Measurements from ENCODE around the gene PPP6R2.
A peak's percentile ranks its signal among the peaks of the same experiment; 100 is the strongest.

The PPP6R2 gene

DNA sequence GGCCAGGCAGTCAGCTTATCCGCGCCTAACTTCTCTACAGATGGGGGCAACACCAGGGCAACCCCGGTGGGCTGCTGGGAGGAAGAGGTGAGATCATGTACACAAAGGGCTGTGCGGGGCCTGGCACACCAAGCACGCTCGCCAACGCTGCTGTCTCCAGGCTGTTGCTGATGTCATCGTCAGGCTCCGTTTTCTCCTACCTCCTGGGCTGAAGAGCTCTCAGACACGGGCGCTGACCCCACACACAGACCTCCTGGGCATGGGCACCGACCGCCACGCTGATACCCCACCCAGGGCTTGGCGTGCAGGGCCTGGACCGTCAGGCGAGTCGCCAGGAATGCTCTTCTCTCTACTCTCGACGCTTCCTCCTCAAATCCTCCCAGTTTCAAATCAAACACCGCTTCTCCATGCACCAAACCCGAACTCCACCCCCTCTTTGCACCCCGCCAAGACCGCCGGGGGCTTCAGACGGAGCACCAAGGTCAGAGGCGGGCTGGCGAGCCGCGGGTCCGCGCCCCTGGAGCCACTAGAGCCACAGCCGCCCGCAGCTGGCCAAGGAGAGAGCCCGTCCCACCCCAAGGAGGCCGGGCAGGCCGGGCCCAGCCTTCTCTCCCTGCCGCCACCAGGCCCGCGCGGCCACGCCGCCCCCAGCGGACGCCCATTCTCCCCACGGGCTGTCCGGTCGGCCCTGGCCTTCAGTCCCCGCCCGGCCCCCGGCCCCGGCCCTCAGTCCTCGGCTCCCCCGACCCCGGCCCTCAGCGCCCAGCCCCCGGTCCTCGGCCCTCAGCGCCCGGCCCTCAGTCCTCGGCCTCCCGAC, 130.9 kb downstream of the PPP6R2 start:
- DNase-seq: peak; percentile 72

DNA sequence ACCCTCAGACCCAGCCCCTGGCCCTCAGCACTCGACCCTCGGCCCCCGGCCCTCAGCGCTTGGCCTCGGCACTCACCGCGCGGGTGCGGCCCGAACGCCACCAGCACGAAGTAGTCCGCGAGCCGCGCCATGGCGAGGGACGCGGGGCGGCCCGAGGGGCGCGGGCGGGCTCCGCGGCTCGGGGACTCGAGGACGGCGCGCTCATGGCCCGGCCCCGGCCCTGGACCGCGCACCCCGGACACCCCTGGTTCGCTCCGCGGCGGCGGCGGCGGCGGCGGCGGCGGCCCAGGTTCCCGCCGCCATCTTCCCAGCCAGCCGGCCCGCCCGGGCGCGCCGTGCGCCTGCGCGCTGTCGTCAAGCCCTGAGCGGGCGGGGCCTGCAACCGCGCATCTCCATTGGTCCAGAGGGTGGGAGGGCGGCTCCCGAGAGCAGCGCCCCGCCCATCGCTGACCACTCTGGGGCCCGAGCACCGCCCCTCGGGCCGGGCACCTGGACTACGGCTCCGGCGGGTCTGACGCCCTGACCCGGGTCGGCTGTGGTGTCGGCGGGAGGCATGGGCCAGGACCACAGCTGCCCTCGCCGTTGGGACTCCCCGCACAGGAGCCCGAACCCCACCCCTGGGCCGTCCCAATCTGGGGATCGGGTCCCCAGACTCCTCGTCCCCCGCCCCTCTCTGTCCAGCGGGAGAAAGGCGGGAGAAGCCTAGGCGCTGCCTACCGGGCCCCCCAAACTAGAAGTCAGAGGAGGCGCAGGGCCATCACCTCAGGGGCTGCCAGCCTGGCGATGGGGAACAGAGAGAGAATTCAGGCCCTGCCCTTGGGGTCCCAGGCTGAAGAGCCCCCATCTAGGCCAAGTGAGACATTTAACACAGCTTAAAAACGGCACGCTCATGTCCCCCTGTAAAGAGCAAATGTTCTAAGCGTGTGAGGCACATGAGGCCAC, 131.9 kb downstream of the PPP6R2 start, which contains the start of gene SBF1:
SBF1 (minus strand) TSS at position 326 of the 942 bp plus-strand sequence; CDS start at position 131, 195 bp downstream.
- peak; percentile 95 for DNase-seq

GRCh38 chr22:50475652-50476002, 132.5 kb downstream of the PPP6R2 start:
- DNase-seq: no peak

DNA sequence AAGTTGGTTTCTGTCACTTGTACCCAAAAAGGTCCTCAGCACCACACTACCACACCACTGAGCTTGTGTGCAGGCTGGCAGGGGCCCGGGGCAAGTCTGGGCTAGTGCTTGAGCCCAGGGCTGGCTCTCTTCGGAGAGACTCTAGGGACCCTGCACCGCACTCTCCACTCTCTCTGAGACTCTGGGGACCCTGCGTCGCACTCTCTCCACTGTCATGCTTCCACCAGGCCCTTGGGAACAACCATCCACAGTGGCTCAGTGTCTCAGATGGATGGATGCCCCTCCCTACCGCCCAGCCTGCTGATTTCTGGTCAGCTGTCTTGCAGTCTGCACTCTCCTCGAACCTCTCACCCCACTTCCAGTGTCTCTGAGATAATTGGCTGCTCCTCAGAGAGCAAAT, 133.7 kb downstream of the PPP6R2 start:
- DNase-seq: no peak

DNA sequence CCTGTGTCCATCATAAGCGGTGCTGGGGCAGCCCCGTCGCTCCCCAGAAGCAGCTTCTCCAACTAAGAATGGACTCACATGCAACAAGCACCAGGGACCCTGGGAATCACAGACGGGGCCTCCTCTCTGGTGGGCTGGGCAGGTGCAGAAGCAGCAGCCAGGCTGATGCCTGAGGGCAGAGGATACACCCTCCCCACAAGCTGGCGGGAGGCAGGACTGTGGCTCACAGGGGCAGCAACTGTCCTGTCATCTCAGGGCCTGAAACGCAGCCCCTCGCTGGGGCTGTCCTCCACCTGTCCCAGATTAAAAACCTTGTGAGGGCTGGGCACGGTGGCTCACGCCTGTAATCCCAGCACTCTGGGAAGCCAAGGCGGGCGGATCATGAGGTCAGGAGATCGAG, 134.8 kb downstream of the PPP6R2 start:
- DNase-seq: no peak

DNA sequence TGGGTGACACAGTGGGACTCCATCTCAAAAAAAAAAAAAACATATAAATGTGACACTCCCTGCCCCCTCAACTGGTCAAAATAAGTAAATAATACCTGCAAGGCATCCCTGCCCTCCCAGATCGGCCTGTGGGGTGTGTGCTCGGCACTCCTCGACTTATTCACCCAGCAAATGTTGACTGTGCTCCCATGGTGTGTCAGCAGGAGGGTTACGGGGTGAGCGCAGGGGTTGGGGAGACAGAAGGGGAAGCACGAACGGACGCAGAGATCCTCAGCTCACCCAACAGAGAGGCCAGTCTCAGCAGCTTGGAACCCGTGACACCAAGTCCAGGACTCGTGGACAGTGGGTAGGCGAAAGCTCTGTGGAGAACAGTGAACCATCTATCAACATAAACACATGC, 136.6 kb downstream of the PPP6R2 start:
- no peak for DNase-seq

DNA sequence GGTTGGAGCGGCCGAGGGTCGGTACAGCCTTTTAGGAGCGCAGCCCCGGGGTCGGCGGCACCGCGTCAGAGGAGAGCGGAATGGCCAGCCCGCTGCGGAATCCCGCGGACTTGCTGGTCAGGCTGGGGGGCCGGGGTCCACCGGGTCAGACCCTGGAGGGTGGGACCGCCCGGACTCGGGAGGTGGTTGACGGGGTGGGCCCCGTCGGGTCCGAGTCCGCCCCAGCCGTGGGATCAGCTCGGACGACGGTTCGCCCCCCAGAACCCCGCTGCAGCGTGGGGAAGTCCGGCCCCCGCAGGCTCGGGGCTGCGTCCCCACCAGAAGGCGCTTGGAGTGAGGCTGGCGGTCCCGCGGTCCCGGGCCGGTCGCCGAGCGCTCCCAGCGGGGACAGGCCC, 137.9 kb downstream of the PPP6R2 start:
- DNase-seq: no peak

- DNase-seq: peak; percentile 81
These were observed 138.4 kb downstream of the PPP6R2 start, which contains the start of gene ADM2 for GRCh38 chr22:50481440-50482106. TSS of gene ADM2 (plus strand) at chr22:50481543. CDS start at chr22:50481848, 305 bp downstream.

DNA sequence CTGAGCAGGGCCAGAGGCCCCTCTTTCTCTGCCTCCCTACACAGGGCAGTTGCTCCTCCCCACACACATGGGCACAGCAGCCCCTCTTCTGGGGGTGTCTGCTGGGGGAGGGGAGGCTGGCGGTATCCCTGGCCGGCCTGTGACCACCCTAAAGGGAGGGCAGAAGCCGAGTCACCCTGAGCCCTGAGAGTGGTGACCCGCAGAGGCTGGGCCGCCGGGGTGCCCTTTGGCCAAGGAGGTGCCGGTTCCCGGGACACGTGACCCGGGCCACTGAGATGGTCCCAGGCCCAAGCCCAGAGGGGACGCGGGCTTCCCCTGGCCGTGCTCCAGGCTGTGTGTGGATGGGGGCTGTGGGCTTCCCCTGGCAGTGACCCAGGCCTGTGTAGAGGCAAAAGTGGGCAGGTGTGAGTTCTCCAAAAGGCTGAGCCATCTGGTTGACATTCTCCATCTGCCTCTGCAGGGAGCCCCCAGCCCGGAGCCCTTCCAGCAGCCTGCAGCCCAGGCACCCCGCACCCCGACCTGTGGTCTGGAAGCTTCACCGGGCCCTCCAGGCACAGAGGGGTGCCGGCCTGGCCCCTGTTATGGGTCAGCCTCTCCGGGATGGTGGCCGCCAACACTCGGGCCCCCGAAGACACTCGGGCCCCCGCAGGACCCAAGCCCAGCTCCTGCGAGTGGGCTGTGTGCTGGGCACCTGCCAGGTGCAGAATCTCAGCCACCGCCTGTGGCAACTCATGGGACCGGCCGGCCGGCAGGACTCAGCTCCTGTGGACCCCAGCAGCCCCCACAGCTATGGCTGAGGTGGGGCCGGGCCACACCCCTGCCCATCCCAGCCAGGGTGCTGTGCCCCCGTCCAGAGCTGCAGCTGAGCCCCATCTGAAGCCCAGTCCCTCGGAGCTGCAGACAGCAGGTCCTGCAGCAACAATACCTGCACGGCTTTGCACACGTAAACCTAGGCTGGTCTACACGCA, 139.3 kb downstream of the PPP6R2 start:
- no peak for DNase-seq

- DNase-seq: no peak
These were observed 140.0 kb downstream of the PPP6R2 start for GRCh38 chr22:50483106-50483505.

DNA sequence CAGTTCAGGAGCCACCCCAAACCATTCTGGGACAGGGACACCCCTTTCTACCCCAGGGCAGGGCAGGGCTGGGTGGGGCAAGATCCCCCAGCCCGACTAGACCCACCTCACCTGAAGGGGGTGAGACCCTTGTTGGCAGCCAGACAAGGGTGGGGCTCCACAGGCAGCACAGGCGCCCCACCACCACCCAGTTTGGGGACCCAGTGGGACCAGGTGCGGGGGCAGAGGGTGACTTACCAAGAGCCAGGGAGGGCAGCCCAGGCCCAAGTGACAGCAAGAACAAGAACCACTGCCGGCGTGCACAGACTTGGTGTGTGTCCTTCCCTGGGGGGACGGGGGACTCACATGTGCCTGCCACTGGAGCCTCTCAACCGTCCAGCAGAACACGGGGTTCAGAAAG, 140.4 kb downstream of the PPP6R2 start:
- no peak for DNase-seq

- DNase-seq: no peak
These were observed 141.1 kb downstream of the PPP6R2 start for GRCh38 chr22:50483977-50484853.

DNA sequence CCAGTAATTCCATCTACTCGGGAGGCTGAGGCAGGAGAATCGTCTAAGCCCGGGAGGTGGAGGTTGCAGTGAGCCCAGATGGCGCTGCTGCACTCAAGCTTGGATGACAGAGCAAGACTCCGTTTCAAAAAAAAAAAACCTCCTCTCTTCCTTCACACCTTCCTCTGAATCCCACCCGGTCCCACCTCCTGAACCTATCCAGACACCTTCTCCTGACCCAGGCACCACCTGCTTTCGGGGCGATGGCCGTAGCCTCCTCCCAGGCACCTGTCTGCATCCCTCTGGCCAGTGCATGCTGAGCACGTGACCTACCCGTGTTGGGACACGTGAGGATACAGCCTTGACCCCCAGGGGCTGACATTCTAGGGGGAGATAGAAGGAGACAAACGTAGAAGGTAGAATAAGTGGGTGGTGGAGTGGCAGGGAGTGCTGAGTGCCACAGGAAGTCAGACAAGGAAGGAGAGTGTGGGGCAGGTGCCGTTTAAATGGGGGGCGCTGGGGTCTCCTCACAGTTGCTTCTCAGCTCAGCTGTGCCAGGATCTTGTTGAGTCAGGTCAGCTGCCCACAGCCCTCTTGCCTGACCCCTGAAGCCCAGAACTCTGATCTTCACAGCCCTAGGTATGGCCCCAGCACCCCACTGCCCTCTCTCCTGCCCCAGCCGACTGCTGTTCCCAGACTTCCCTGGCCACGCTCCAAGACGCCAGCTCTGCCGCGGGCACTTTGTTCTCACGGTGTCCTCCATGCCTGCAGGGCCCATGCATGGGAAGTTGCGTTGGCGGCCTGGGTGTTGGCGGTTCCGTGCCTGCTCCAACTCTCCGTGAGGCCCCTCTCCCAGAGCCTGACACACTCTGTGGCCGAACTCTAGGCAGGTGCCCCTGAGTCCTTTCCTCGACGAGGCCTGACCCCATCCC, 142.3 kb downstream of the PPP6R2 start:
- DNase-seq: no peak

DNA sequence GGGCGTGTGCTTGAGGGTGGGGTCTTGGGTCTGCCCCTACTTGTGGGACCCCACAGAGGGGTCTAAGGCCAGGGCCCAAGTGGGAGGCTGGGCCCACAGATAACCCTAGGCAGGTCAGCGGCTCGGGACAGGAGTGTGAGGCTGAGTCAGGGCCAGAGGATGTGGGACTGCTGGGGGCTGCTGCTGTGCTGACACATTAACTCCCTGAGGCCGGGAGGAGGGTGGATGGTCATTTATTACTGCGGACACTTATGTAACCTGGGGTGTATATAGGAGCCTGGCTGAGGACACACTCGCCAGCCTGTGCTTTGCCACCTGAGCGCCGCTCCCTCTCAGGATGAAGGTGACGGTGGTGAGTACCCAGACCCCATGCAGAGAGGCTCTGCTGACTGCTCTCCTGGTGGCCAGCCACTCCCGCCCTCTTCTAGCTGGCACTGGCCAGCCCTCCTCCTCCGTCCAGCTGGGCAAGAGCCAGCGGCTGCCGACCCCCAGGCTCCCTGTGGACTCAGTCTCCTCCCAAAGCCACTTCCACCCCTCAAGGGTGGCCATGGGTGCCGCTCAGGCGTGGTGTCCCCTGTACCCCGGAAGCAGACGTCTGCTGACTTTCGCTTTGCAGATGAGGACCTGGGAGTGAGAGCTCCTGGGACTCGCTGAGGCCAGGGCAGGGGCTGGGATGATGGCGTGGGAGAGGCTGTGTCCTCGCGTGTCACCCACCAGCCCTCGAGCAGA, 143.6 kb downstream of the PPP6R2 start, which contains the start of gene MIOX:
MIOX (plus strand) TSS at position 299 of the 729 bp plus-strand sequence; CDS start at position 338, 39 bp downstream.
- no peak for DNase-seq

DNA sequence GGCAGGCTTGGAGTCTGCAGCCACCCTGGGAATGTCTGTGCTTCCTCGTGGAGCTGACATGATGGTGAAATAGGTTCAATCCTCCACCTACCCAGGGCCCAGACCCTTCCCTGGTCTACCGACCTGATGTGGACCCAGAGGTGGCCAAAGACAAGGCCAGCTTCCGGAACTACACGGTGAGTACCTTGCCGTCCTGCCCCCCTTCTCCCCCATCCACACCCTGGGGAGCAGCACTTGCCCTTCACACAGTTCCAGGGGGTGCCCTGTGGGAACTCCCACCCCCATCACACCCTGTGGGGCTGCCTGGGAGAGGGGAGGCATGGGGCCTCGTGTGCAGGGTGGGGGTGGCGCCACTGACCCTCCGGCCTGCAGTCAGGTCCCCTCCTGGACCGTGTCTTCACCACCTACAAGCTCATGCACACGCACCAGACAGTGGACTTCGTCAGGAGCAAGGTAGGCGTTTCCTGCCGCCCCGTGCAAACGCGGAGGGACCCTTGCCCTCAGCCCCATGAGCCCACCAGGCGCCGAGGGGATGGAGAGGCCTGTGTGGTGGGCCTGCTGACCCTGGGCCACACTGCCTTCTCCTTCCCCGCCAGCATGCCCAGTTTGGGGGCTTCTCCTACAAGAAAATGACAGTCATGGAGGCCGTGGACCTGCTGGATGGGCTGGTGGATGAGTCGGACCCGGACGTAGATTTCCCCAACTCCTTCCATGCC, 144.3 kb downstream of the PPP6R2 start:
- DNase-seq: no peak

- no peak for DNase-seq
These were observed 145.0 kb downstream of the PPP6R2 start for GRCh38 chr22:50488006-50488677.

DNA sequence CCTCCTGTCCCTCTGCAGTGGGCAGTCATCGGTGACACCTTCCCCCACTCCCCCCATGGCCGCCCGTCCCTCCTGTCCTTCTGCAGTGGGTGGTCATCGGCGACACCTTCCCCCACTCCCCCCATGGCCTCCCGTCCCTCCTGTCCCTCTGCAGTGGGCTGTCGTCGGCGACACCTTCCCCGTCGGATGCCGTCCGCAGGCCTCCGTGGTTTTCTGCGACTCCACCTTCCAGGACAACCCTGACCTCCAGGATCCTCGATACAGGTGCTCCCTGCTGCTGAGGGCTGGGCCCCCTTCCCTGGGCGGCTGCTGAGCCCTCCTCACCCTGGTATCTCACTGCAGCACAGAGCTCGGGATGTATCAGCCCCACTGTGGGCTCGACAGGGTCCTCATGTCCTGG, 145.8 kb downstream of the PPP6R2 start:
- DNase-seq: no peak
